ENCODE measurements around the gene SLC13A4.

The SLC13A4 gene

DNA sequence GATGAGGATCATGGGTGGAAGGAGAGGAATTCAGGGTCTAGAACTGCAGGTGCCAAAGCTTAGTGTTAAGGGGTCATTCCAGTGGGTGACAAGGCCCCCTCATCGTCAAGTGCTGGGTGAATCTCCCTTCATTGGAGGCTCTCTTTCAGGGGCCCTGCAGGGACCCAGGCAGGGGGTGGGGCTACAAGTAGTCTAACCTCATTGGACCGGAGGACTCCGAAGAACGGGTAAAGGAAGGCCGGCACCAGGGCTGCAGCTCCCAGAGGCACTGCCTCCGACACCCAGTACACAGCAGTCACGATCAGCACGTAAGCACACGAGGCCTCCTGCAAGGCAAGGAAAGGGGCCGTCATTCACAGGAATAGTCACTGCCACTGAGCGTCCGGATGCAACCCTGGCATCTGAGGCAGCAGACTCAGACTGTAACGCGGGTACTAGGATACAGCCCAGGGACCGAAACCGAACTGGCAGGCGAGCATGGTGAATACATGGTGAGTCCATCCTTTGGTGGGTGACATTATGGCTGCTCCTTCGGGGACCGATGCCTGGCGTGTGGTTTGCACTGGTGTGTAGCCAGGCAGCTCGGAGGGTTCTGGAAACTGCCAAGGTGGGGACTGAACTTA, 6.7 kb downstream of the SLC13A4 start:
- Histone ChIP-seq H3K36me3 (ENCODE audit: control insufficient read depth, insufficient read depth, low read length) (no peaks in the 10 kb centered on the region), H3K4me3 (ENCODE audit: insufficient read depth, low read depth, low read length, poor library complexity, severe bottlenecking) (no peak overlapping the region), H3K9me3 (ENCODE audit: control insufficient read depth, low read length) (no peaks in the 10 kb centered on the region), H3K27me3 (replicated peaks; ENCODE audit: control insufficient read depth, insufficient read depth, low read length, poor library complexity, severe bottlenecking) (no peaks in the 10 kb centered on the region), H3K27ac (ENCODE audit: insufficient read depth, low read length, poor library complexity, severe bottlenecking) (no peak overlapping the region), H3K4me1 (ENCODE audit: control insufficient read depth, insufficient read depth, low read length, poor library complexity, severe bottlenecking) (no peaks in the 10 kb centered on the region)
- no peak for DNase-seq

DNA sequence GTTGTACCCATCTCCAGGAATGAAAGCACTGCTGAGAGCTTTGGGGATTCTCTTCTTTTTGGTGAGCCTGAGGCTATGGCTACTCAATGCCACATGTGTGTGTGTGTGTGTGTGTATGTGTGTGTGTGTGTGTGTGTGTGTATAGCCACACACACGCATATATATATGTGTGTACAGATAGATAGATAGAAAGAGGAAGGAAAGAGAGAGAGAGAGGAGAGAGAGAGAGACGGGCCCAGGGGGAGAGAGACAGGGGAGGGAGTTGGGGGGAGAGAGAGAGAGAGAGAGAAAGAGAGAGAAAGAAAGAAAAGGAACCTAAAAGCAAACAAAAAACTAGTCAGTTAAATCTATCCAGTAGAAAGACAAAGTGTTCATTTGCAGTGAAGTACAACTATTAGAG, 8.3 kb downstream of the SLC13A4 start:
- Histone ChIP-seq H3K9me3 (ENCODE audit: control insufficient read depth, low read length) (no peaks in the 10 kb centered on the region), H3K36me3 (ENCODE audit: control insufficient read depth, insufficient read depth, low read length) (no peaks in the 10 kb centered on the region), H3K4me1 (ENCODE audit: control insufficient read depth, insufficient read depth, low read length, poor library complexity, severe bottlenecking) (no peaks in the 10 kb centered on the region), H3K27me3 (replicated peaks; ENCODE audit: control insufficient read depth, insufficient read depth, low read length, poor library complexity, severe bottlenecking) (no peaks in the 10 kb centered on the region), H3K27ac (ENCODE audit: insufficient read depth, low read length, poor library complexity, severe bottlenecking) (no peak overlapping the region), H3K4me3 (ENCODE audit: insufficient read depth, low read depth, low read length, poor library complexity, severe bottlenecking) (no peak overlapping the region)
- no peak for DNase-seq

DNA sequence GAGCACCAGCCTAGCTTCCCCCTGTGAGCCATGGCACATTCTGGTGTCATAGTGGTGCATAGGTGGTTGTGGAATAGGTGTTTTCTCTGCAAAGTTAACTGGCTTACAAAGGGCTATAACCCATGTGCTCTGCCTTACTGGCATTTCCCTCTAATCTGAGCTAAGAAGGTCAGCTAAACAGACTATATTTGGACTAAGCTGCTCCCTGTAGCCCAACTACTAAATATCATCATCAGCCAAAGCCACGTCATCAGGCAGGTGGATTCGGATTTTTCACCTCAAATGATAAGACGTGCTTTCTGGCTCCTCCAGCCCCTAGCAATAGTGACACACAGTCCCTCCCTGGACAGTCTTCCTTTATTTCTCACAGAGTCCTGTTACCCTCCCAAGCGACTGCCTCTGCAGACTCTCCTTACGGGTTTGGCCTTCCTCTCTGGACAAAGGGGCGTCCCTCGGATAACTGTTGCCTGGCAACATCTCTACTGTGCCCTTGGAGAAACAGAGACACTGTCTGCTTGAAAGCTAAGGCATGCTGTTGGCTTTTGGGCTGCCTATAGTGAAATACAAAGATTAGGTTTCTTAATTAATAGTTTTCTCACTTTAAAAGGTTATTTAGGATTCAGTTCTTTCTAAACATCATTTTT, 9.1 kb downstream of the SLC13A4 start:
- no peak overlapping the region for H3K27ac ChIP-seq (ENCODE audit: insufficient read depth, low read length, poor library complexity, severe bottlenecking)
- no peaks in the 10 kb centered on the region for H3K4me1 ChIP-seq (ENCODE audit: control insufficient read depth, insufficient read depth, low read length, poor library complexity, severe bottlenecking)
- no peak for DNase-seq
- no peaks in the 10 kb centered on the region for H3K27me3 ChIP-seq (replicated peaks; ENCODE audit: control insufficient read depth, insufficient read depth, low read length, poor library complexity, severe bottlenecking)
- H3K36me3 ChIP-seq (ENCODE audit: control insufficient read depth, insufficient read depth, low read length): no peaks in the 10 kb centered on the region
- no peak overlapping the region for H3K4me3 ChIP-seq (ENCODE audit: insufficient read depth, low read depth, low read length, poor library complexity, severe bottlenecking)
- H3K9me3 ChIP-seq (ENCODE audit: control insufficient read depth, low read length): no peaks in the 10 kb centered on the region

DNA sequence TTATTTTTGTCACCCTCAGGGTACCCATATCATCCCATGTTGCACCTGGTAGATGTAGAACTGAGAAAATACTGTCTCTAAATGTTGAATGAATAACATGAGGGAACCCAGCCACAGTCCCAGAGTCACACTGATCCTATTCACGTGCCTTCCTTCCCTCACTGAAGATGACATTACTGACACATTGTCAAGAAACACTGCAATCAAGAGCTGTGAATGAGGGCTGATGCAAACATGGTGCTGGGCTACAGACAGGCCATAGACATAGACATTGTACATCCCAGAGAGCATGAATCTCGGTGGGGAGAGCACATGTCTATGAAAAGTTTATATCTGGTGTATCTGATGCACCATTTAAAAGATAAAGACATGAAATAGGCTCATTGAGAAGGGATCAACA, 9.8 kb downstream of the SLC13A4 start:
- H3K4me1 ChIP-seq (ENCODE audit: control insufficient read depth, insufficient read depth, low read length, poor library complexity, severe bottlenecking): no peaks in the 10 kb centered on the region
- H3K4me3 ChIP-seq (ENCODE audit: insufficient read depth, low read depth, low read length, poor library complexity, severe bottlenecking): no peak overlapping the region
- no peak for DNase-seq
- H3K27ac ChIP-seq (ENCODE audit: insufficient read depth, low read length, poor library complexity, severe bottlenecking): no peak overlapping the region
- H3K27me3 ChIP-seq (replicated peaks; ENCODE audit: control insufficient read depth, insufficient read depth, low read length, poor library complexity, severe bottlenecking): no peaks in the 10 kb centered on the region
- H3K36me3 ChIP-seq (ENCODE audit: control insufficient read depth, insufficient read depth, low read length): no peaks in the 10 kb centered on the region
- no peaks in the 10 kb centered on the region for H3K9me3 ChIP-seq (ENCODE audit: control insufficient read depth, low read length)

DNA sequence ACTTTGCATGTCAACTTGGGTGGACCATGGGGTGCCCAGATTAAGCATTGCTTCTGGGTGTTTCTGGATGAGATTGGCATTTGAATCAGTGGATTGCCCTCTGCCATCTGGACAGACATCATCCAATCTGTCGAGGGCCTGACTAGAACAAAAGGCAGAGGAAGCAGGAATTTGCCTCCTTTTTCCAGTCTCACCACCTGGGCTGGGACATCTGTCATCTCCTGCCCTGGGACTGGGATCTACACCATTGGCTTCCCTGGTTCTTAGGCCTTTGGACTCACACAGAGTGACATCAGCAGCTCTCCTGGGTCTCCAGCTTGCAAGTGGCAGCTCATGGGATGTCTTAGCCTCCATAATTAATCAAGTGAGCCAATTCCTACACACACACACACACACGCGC, 10.3 kb downstream of the SLC13A4 start:
- Histone ChIP-seq H3K27ac (ENCODE audit: insufficient read depth, low read length, poor library complexity, severe bottlenecking) (no peak overlapping the region), H3K36me3 (ENCODE audit: control insufficient read depth, insufficient read depth, low read length) (no peaks in the 10 kb centered on the region), H3K4me1 (ENCODE audit: control insufficient read depth, insufficient read depth, low read length, poor library complexity, severe bottlenecking) (no peaks in the 10 kb centered on the region), H3K9me3 (ENCODE audit: control insufficient read depth, low read length) (no peaks in the 10 kb centered on the region), H3K27me3 (replicated peaks; ENCODE audit: control insufficient read depth, insufficient read depth, low read length, poor library complexity, severe bottlenecking) (no peaks in the 10 kb centered on the region), H3K4me3 (ENCODE audit: insufficient read depth, low read depth, low read length, poor library complexity, severe bottlenecking) (no peak overlapping the region)
- no peak for DNase-seq

DNA sequence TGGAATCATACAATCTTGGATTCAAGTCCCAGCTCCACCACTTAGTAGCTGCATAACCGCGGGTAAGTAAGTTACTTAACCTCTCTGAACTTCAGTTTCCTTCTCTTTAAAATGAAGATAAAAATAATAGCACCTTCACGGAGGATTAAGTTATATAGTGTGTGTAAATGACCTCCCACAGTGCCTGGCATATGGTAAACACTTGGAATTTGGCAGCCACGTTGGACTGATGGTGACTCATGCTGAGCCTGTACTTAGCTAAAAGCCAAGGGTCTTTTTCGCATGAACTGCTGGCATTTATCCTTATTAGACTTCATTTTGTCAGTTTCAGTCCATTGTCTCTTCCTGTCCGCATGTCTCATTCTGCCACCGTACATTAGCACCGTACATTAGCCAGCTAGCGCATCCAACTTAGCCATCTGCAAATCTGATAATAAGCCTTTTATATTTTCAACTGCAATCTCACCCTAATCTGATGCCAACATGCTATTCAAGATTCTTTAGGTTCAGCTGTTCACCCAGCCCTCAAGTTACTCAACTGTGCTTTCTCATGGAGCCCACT, 11.2 kb downstream of the SLC13A4 start:
- Histone ChIP-seq H3K27ac (ENCODE audit: insufficient read depth, low read length, poor library complexity, severe bottlenecking) (no peak overlapping the region), H3K4me3 (ENCODE audit: insufficient read depth, low read depth, low read length, poor library complexity, severe bottlenecking) (no peak overlapping the region)
- no peak for DNase-seq

DNA sequence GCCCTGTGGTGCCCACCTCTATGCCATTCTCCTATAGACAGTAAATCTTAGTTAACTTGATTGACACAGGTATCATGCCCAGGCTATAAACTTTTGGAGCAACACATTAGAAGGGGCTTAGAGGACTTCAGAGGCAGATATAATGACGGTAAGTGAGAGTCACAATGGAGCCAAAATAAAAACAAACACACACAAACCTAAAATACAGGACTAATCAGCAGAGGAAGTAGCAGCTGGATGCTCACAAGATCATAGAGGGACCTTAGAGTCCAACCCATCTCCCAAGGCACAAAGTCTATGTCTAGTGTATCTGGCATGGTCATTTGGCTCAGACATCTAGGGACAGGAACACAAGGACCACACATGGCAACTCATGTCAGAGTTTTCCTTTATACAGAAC, 12.3 kb downstream of the SLC13A4 start:
- H3K4me3 ChIP-seq (ENCODE audit: insufficient read depth, low read depth, low read length, poor library complexity, severe bottlenecking): no peak overlapping the region
- no peaks in the 10 kb centered on the region for H3K36me3 ChIP-seq (ENCODE audit: control insufficient read depth, insufficient read depth, low read length)
- no peaks in the 10 kb centered on the region for H3K27me3 ChIP-seq (replicated peaks; ENCODE audit: control insufficient read depth, insufficient read depth, low read length, poor library complexity, severe bottlenecking)
- H3K27ac ChIP-seq (ENCODE audit: insufficient read depth, low read length, poor library complexity, severe bottlenecking): no peak overlapping the region
- H3K9me3 ChIP-seq (ENCODE audit: control insufficient read depth, low read length): no peaks in the 10 kb centered on the region
- H3K4me1 ChIP-seq (ENCODE audit: control insufficient read depth, insufficient read depth, low read length, poor library complexity, severe bottlenecking): no peaks in the 10 kb centered on the region
- DNase-seq: no peak

More for the DNA sequence above, 11.2 kb downstream of the SLC13A4 start:
- Histone ChIP-seq H3K9me3 (ENCODE audit: control insufficient read depth, low read length) (no peaks in the 10 kb centered on the region), H3K27me3 (replicated peaks; ENCODE audit: control insufficient read depth, insufficient read depth, low read length, poor library complexity, severe bottlenecking) (no peaks in the 10 kb centered on the region), H3K36me3 (ENCODE audit: control insufficient read depth, insufficient read depth, low read length) (no peaks in the 10 kb centered on the region), H3K4me1 (ENCODE audit: control insufficient read depth, insufficient read depth, low read length, poor library complexity, severe bottlenecking) (no peaks in the 10 kb centered on the region)

DNA sequence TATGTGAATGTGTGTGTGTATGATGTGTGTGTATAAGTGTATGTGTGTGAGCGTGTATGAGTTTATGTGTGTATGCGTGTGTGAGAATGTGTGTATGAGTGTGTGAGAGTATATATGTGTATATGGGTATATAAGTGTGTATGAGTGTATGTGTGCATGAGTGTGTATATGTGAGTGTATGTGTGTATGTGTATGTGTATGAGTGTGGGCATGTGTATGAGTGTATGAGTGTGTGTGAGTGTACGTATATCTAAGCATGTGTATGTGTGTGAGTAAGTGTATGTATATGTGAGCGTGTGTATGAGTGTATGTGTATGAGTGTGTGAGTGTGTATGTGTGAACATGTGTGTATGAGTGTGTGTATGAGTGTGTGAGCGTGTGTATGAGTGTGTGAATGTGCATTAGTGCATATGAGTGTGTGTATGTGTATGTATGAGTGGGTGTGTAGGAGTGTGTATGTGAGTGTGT, 12.9 kb downstream of the SLC13A4 start:
- Histone ChIP-seq H3K9me3 (ENCODE audit: control insufficient read depth, low read length) (no peaks in the 10 kb centered on the region), H3K4me3 (ENCODE audit: insufficient read depth, low read depth, low read length, poor library complexity, severe bottlenecking) (no peak overlapping the region), H3K36me3 (ENCODE audit: control insufficient read depth, insufficient read depth, low read length) (no peaks in the 10 kb centered on the region), H3K27me3 (replicated peaks; ENCODE audit: control insufficient read depth, insufficient read depth, low read length, poor library complexity, severe bottlenecking) (no peaks in the 10 kb centered on the region), H3K27ac (ENCODE audit: insufficient read depth, low read length, poor library complexity, severe bottlenecking) (no peak overlapping the region), H3K4me1 (ENCODE audit: control insufficient read depth, insufficient read depth, low read length, poor library complexity, severe bottlenecking) (no peaks in the 10 kb centered on the region)
- no peak for DNase-seq

DNA sequence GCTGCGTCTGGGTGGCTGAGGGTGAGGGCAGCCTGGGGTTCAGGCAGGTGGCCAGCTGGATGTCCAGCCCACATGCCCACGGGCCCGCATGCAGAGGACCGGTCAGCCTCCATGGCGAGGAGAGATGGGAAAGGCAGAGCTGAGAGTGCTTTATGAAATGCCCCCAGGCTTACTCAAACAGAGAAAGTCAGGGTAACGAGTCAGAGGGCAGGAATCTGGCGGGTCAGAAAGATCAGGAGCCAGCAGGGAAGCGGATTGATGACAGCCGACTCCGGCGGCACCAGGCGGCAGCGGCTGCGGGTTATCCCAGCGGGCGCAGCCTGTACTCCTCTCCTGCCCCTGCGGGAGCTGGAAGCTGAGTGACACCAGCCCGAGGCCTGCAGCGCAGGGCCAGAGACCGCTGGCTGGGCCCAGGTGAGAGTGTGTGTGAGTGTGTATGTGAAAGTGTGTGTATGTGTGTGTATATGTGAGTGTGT, 13.4 kb downstream of the SLC13A4 start:
- no peak overlapping the region for H3K4me3 ChIP-seq (ENCODE audit: insufficient read depth, low read depth, low read length, poor library complexity, severe bottlenecking)
- H3K4me1 ChIP-seq (ENCODE audit: control insufficient read depth, insufficient read depth, low read length, poor library complexity, severe bottlenecking): no peaks in the 10 kb centered on the region
- DNase-seq: no peak
- no peak overlapping the region for H3K27ac ChIP-seq (ENCODE audit: insufficient read depth, low read length, poor library complexity, severe bottlenecking)
- H3K36me3 ChIP-seq (ENCODE audit: control insufficient read depth, insufficient read depth, low read length): no peaks in the 10 kb centered on the region
- no peaks in the 10 kb centered on the region for H3K9me3 ChIP-seq (ENCODE audit: control insufficient read depth, low read length)
- H3K27me3 ChIP-seq (replicated peaks; ENCODE audit: control insufficient read depth, insufficient read depth, low read length, poor library complexity, severe bottlenecking): no peaks in the 10 kb centered on the region

DNA sequence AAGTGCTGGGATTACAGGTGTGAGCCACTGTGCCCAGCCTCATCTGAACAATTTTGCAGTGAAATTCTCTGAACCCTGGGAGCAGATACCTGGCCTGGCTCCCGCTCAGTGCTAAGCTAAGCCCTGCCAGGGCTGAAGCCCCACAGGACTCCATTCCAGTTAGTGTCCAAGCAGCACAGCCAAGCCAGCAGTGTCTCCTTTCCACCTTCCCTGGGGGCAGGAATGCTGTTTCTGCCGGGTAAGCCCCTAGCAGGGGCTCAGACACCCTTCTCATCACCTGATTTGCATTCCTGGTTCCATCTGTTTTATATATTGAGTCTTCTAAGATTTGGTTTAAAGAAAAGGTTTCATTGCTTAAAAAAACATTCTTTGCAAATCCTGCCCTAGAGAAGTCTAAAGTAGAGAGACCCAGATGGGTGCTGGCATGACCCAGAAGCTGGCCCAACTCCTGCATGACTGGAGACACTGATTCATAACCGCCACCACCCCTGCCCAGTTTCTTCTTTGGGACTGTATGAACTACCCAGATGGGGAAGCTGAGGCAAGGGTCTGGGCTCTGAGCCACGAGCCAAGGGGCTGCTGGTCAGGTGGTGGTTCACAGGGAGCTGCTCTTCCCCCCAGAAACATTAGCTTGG, 14.0 kb downstream of the SLC13A4 start:
- Histone ChIP-seq H3K27ac (ENCODE audit: insufficient read depth, low read length, poor library complexity, severe bottlenecking) (no peak overlapping the region), H3K4me3 (ENCODE audit: insufficient read depth, low read depth, low read length, poor library complexity, severe bottlenecking) (no peak overlapping the region)
- no peak for DNase-seq

More for the DNA sequence above, 14.0 kb downstream of the SLC13A4 start:
- no peaks in the 10 kb centered on the region for H3K4me1 ChIP-seq (ENCODE audit: control insufficient read depth, insufficient read depth, low read length, poor library complexity, severe bottlenecking)
- H3K36me3 ChIP-seq (ENCODE audit: control insufficient read depth, insufficient read depth, low read length): no peaks in the 10 kb centered on the region
- H3K9me3 ChIP-seq (ENCODE audit: control insufficient read depth, low read length): no peaks in the 10 kb centered on the region
- H3K27me3 ChIP-seq (replicated peaks; ENCODE audit: control insufficient read depth, insufficient read depth, low read length, poor library complexity, severe bottlenecking): no peaks in the 10 kb centered on the region
